Uterus (tissue), 4 donors: Measurements from ENCODE around the gene HMOX2. TPM values are rescaled to one million over a fixed set of nuclear protein-coding genes. Genes with fewer than 3 reads are reported as not detected.

Experiments used
- DNase-seq, 2 donors: peaks; one replicate each; pipeline ENCODE4 v3.0.0-alpha.2; 2019 to 2020
- H3K27ac ChIP-seq, 2 donors: fragments of 200-600 bp; sonication (generic); 1 replicate in 1 of 2; 2 replicates in 1 of 2; pipeline ENCODE4 v1.5.1; 2016 to 2018
- H3K27me3 ChIP-seq, 2 donors: fragments of 200-600 bp; sonication (generic); one replicate each; pipeline ENCODE4 v1.5.1; 2018 to 2019; ENCODE audit warnings: control low read depth in 1 of 2
- H3K36me3 ChIP-seq, 2 donors: fragments of 200-600 bp; sonication (generic); one replicate each; pipeline ENCODE4 v1.5.1; 2019; ENCODE audit warnings: control low read depth in 1 of 2
- H3K4me1 ChIP-seq, 2 donors: fragments of 200-600 bp; sonication (generic); one replicate each; pipeline ENCODE4 v1.5.1; 2018 to 2019; ENCODE audit warnings: control low read depth in 1 of 2
- H3K4me3 ChIP-seq, 2 donors: fragments of 200-600 bp; sonication (generic); 1 replicate in 1 of 2; 2 replicates in 1 of 2; pipeline ENCODE4 v1.5.1; 2018 to 2019; ENCODE audit warnings: mild to moderate bottlenecking in 1 of 2
- H3K9me3 ChIP-seq, 2 donors: fragments of 200-600 bp; sonication (generic); one replicate each; pipeline ENCODE4 v1.5.1; 2019; ENCODE audit warnings: control low read depth in 1 of 2
- CTCF ChIP-seq, 4 experiments: fragments of 200-600 bp in 2 of 4; fragments of 450-650 bp in 2 of 4; sonication (generic) in 2 of 4; IDR thresholded peaks; one replicate each; pipeline ENCODE4 v1.5.1; 2016 to 2019; ENCODE audit warnings: antibody characterized with exemption in 4 of 4, mild to moderate bottlenecking in 2 of 4, moderate library complexity in 1 of 4
- POLR2A ChIP-seq, 2 donors: fragments of 450-650 bp; IDR thresholded peaks; one replicate each; pipeline ENCODE4 v1.6.1; 2016; ENCODE audit warnings: antibody characterized with exemption in 2 of 2, mild to moderate bottlenecking in 1 of 2, moderate library complexity in 1 of 2
- intact Hi-C: fragments of 100-400 bp; cut with DNase I; formaldehyde crosslinking; loops from one replicate; pipeline ENCODE4 v1.15.1; 2023; ENCODE audit warnings: low total_unique reads
- total RNA-seq, 4 donors: library from RNA; depleted of rRNA in 3 of 4; stranded (reverse); fragments of >200 nt in 3 of 4; gene quantifications; one replicate each; pipeline versions ENCODE4 v1.1.0 to v1.2.4, GENCODE V29; 2014 to 2023
- donor health status: DM: yes; HTN: yes; CAD: no.

Gene HMOX2
- 10 to 100 TPM; 13.2 to 43.1 (median 34.1) TPM for total RNA-seq

- Histone ChIP-seq H3K9me3 (no peaks in the 10 kb centered on the region), H3K27me3 (no peaks in the 10 kb centered on the region), H3K36me3 (no peaks in the 10 kb centered on the region), H3K4me3 (peak within 1 kb of the TSS; percentile 61 to 87), H3K27ac (peak within 1 kb of the TSS; percentile 64 to 75), H3K4me1 (no peaks in the 10 kb centered on the region)
- intact Hi-C loops: no loop called here
- DNase-seq: peak; percentile 87 to 95
- TF ChIP-seq CTCF (IDR thresholded peaks at IDR 0.05) (peak in 3 of 4 experiments; percentile 43 to 61 (median 56)), POLR2A (IDR thresholded peaks at IDR 0.05) (peak; percentile 85 to 87)
Observed at GRCh38 chr16:4475880-4476788, at the start of gene HMOX2. TSS of gene HMOX2 (plus strand) at chr16:4476398. CDS start at chr16:4505525, 29,127 bp downstream.

- Histone ChIP-seq H3K9me3 (no peaks in the 10 kb centered on the region), H3K4me3 (peak overlapping the region; percentile 88 to 95), H3K36me3 (no peaks in the 10 kb centered on the region), H3K27ac (no peak overlapping the region), H3K27me3 (no peaks in the 10 kb centered on the region), H3K4me1 (peaks cover 0 to 5% of the 10 kb centered on the region in 2 donors)
- no peak for DNase-seq
- TF ChIP-seq CTCF (IDR thresholded peaks at IDR 0.05) (no peak), POLR2A (IDR thresholded peaks at IDR 0.05) (no peak)
- intact Hi-C loops: no loop called here
Observed at GRCh38 chr16:4426722-4427372, 49.4 kb upstream of the HMOX2 start.

GRCh38 chr16:4428500-4428899 is 47.7 kb upstream of the HMOX2 start:
- no peak overlapping the region for H3K27ac ChIP-seq
- H3K4me1 ChIP-seq: peaks cover 0 to 5% of the 10 kb centered on the region in 2 donors
- no peak for TF ChIP-seq CTCF (IDR thresholded peaks at IDR 0.05)
- no peak for TF ChIP-seq POLR2A (IDR thresholded peaks at IDR 0.05)
- no peak overlapping the region for H3K4me3 ChIP-seq
- intact Hi-C loops: no loop called here
- no peaks in the 10 kb centered on the region for H3K9me3 ChIP-seq
- H3K36me3 ChIP-seq: no peaks in the 10 kb centered on the region
- DNase-seq: no peak
- H3K27me3 ChIP-seq: no peaks in the 10 kb centered on the region

GRCh38 chr16:4431023-4431422 is 45.2 kb upstream of the HMOX2 start:
- Histone ChIP-seq H3K9me3 (no peaks in the 10 kb centered on the region), H3K36me3 (no peaks in the 10 kb centered on the region), H3K4me3 (no peak overlapping the region), H3K27ac (no peak overlapping the region), H3K27me3 (no peaks in the 10 kb centered on the region), H3K4me1 (no peaks in the 10 kb centered on the region)
- DNase-seq: no peak
- TF ChIP-seq CTCF (IDR thresholded peaks at IDR 0.05): no peak
- no peak for TF ChIP-seq POLR2A (IDR thresholded peaks at IDR 0.05)
- intact Hi-C loops: no loop called here

GRCh38 chr16:4433228-4433627 is 43.0 kb upstream of the HMOX2 start:
- TF ChIP-seq POLR2A (IDR thresholded peaks at IDR 0.05) (no peak), CTCF (IDR thresholded peaks at IDR 0.05) (no peak)
- Histone ChIP-seq H3K27me3 (no peaks in the 10 kb centered on the region), H3K36me3 (no peaks in the 10 kb centered on the region), H3K4me1 (no peaks in the 10 kb centered on the region), H3K4me3 (no peak overlapping the region), H3K9me3 (no peaks in the 10 kb centered on the region), H3K27ac (no peak overlapping the region)
- DNase-seq: no peak
- intact Hi-C loops: no loop called here
